Measurements from ENCODE around the gene MAP1LC3B. TPM values are rescaled to one million over a fixed set of nuclear protein-coding genes. Genes with fewer than 3 reads are reported as not detected.

MAP1LC3B gene
- total RNA-seq, 1 experiment from 2014 or later: 45.3 TPM

DNA sequence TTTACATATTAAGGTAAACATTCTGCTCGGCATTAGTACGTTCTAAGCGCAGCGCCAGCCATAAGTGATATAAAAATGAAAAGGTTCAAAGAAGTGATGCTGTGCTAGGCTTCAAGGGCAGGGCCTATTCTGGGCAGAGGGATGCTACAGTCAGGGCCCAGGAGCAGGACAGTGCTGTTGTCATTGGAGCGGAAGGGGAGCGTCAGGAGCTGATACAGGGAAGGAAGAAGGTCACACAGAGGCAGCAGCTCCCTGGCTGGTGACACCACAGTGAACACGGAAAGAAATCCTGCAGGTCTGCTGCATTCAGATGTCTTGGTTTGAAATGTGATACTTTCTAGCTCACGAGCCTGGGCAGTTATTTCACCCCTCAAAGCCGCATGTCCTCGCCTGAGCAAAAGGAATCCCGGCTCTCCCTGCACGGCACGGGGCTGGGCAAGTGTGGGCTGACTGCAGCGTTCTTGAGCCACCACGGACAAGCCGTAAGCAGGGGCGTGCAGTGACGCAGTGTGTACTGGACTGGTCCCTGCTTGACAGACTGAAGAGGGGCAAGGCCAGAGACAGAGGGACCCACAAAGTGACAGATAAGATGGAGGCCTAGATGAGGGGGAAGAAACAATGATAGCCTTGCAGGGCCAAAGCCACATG lies 59.6 kb downstream of the MAP1LC3B start:
- Histone ChIP-seq H3K9me3 (ENCODE audit: insufficient read depth, low read depth) (no peaks in the 10 kb centered on the region), H4K20me1 (ENCODE audit: insufficient read depth) (0 out of 2 replicates have a peak, but pooled peaks cover 2% of the 10 kb centered on the region), H3K27ac (no peak overlapping the region), H3K27me3 (ENCODE audit: insufficient read depth, low read depth) (no peaks in the 10 kb centered on the region), H3K79me2 (ENCODE audit: low read depth) (peaks cover 12% of the 10 kb centered on the region; the same call in 1 of the 2 replicates), H2AFZ (no peak overlapping the region), H3K9me2 (ENCODE audit: insufficient read depth) (no peaks in the 10 kb centered on the region), H3K4me1 (replicated peaks; ENCODE audit: insufficient read depth) (peaks cover 3% of the 10 kb centered on the region), H3K4me2 (no peak overlapping the region), H3K36me3 (ENCODE audit: low read depth) (0 out of 2 replicates have a peak, but pooled peaks cover 8% of the 10 kb centered on the region), H3K4me3 (no peak overlapping the region), H3F3A (ENCODE audit: insufficient read depth, low read depth) (peaks cover 3% of the 10 kb centered on the region)
- BruUV-seq (replicated peaks): no TSS peak
- intact Hi-C loops (cut with micrococcal nuclease; ENCODE audit: unreplicated experiment): no loop called here
- ChIA-PET POLR2A (ENCODE audit: unreplicated experiment) (no interaction called here), CTCF (no interaction called here)
- TF ChIP-seq, protein P1, sequence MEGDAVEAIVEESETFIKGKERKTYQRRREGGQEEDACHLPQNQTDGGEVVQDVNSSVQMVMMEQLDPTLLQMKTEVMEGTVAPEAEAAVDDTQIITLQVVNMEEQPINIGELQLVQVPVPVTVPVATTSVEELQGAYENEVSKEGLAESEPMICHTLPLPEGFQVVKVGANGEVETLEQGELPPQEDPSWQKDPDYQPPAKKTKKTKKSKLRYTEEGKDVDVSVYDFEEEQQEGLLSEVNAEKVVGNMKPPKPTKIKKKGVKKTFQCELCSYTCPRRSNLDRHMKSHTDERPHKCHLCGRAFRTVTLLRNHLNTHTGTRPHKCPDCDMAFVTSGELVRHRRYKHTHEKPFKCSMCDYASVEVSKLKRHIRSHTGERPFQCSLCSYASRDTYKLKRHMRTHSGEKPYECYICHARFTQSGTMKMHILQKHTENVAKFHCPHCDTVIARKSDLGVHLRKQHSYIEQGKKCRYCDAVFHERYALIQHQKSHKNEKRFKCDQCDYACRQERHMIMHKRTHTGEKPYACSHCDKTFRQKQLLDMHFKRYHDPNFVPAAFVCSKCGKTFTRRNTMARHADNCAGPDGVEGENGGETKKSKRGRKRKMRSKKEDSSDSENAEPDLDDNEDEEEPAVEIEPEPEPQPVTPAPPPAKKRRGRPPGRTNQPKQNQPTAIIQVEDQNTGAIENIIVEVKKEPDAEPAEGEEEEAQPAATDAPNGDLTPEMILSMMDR (conservative IDR thresholded peaks at IDR 0.05): no peak
- no peak for TF ChIP-seq EZH2 (IDR thresholded peaks at IDR 0.05; ENCODE audit: low read depth)
- DNase-seq: no peak

DNA sequence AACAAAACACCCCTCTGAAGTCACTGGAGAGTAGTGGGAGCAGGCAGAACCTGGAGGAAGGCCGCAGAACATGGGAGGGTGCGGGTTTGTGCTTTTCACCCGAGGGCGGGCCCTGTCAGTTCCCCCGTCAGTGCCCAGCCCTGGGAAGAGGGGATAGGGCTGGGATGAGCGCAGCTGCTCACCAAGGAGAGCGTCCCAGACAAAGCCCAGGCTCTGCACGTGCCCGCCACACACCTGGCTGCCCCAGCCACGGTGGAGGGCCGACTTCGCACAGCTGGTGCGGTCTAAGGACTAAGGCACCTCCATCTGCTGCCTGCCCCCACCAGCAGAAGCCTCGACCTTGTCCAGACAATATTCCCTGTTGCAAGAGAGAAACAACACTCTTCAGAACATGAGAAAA lies 61.2 kb downstream of the MAP1LC3B start:
- Histone ChIP-seq H3K4me3 (no peak overlapping the region), H3K79me2 (ENCODE audit: low read depth) (peaks cover 12% of the 10 kb centered on the region; the same call in 1 of the 2 replicates), H4K20me1 (ENCODE audit: insufficient read depth) (0 out of 2 replicates have a peak, but pooled peaks cover 2% of the 10 kb centered on the region), H3K9me3 (ENCODE audit: insufficient read depth, low read depth) (no peaks in the 10 kb centered on the region), H3F3A (ENCODE audit: insufficient read depth, low read depth) (peaks cover 19% of the 10 kb centered on the region), H3K27me3 (ENCODE audit: insufficient read depth, low read depth) (no peaks in the 10 kb centered on the region), H3K36me3 (ENCODE audit: low read depth) (0 out of 2 replicates have a peak, but pooled peaks cover 8% of the 10 kb centered on the region), H3K4me1 (replicated peaks; ENCODE audit: insufficient read depth) (peaks cover 18% of the 10 kb centered on the region), H3K9me2 (ENCODE audit: insufficient read depth) (no peaks in the 10 kb centered on the region), H3K27ac (no peak overlapping the region), H3K4me2 (no peak overlapping the region), H2AFZ (no peak overlapping the region)
- ChIA-PET CTCF (no interaction called here), POLR2A (ENCODE audit: unreplicated experiment) (interaction anchor here (1.0 kb wide), 1 partner anchor 136 kb away, joined by 4 read pairs; the partner anchor contains the start of gene C16orf95)
- TF ChIP-seq EZH2 (IDR thresholded peaks at IDR 0.05; ENCODE audit: low read depth): no peak
- TF ChIP-seq, protein P1 (conservative IDR thresholded peaks at IDR 0.05): no peak
- intact Hi-C loops (cut with micrococcal nuclease; ENCODE audit: unreplicated experiment): no loop called here
- no TSS peak for BruUV-seq (replicated peaks)
- no peak for DNase-seq

Other genes starting within 250 kb of the MAP1LC3B start
- gene C16orf95, start 74.9 kb upstream of the MAP1LC3B start, total RNA-seq (2021): 7.5 and 12.9 TPM in 2 replicates
- 18.8 and 21.9 TPM in 2 replicates for gene FBXO31, start 8.6 kb upstream of the MAP1LC3B start, total RNA-seq (2021)
- 17.9 and 19.2 TPM in 2 replicates for gene ZCCHC14, start 100.7 kb downstream of the MAP1LC3B start, total RNA-seq (2021)
- gene JPH3, start 210.2 kb downstream of the MAP1LC3B start, total RNA-seq (2021): not detected in 2 replicates